Prostate gland (tissue), 2 donors: ENCODE results near the gene APOL3. TPM values are rescaled to one million over a fixed set of nuclear protein-coding genes. Genes with fewer than 3 reads are reported as not detected.
"Not testable (repeated sequence)": the region's sequence is repeated elsewhere in the genome, so short reads cannot be mapped to it uniquely, and the experiment has no call there.

Source experiments
- DNase-seq: peaks from one replicate; pipeline ENCODE4 v3.0.0-alpha.2; 2019; ENCODE audit warnings: low spot score
- H3K27ac ChIP-seq, 2 donors: fragments of 200-600 bp; sonication (generic); 2 replicates each; pipeline ENCODE4 v1.5.1; 2017 to 2019
- H3K27me3 ChIP-seq: fragments of 200-600 bp; sonication (generic); replicated peaks from 2 replicates; pipeline ENCODE4 v1.5.1; 2019; ENCODE audit not compliant: insufficient read depth
- H3K36me3 ChIP-seq, 2 donors: fragments of 200-600 bp; sonication (generic); 1 replicate in 1 of 2; 2 replicates in 1 of 2; pipeline versions ENCODE4 v1.5.1 to v1.8.1; 2017 to 2019
- H3K4me1 ChIP-seq: fragments of 200-600 bp; sonication (generic); replicated peaks from 2 replicates; pipeline ENCODE4 v1.5.1; 2019
- H3K4me3 ChIP-seq, 2 donors: fragments of 200-600 bp; sonication (generic); 2 replicates each; pipeline ENCODE4 v1.5.1; 2017 to 2019
- H3K9me3 ChIP-seq: fragments of 200-600 bp; sonication (generic); 2 replicates; pipeline ENCODE4 v1.5.1; 2017
- POLR2A ChIP-seq: fragments of 450-650 bp; IDR thresholded peaks from one replicate; pipeline ENCODE4 v1.6.1; 2016; ENCODE audit warnings: antibody characterized with exemption, mild to moderate bottlenecking
- POLR2AphosphoS5 ChIP-seq: sonication (generic); formaldehyde crosslinking; IDR thresholded peaks from one replicate; pipeline ENCODE4 v1.6.1; 2017; ENCODE audit warnings: antibody characterized with exemption
- WGBS: methylation state at CpG from one replicate; pipeline ENCODE4 v1.1.5; 2018; 5-methylcytosine and 5-hydroxymethylcytosine counted together
- intact Hi-C: fragments of 100-400 bp; cut with DNase I; formaldehyde crosslinking; loops from one replicate; pipeline ENCODE4 v1.14.2; 2022
- total RNA-seq, 2 donors: library from RNA; depleted of rRNA; stranded (reverse); fragments of >200 nt; gene quantifications; one replicate each; pipeline ENCODE4 v1.1.0, GENCODE V29; 2016
- TF ChIP-seq, protein P1 (sequence below), 4 experiments: fragments of 200-600 bp in 2 of 4; fragments of 450-650 bp in 2 of 4; sonication (generic) in 2 of 4; IDR thresholded peaks; 1 replicate in 3 of 4; 2 replicates in 1 of 4; pipeline ENCODE4 v1.5.1; 2016 to 2019; ENCODE audit warnings: antibody characterized with exemption in 4 of 4, mild to moderate bottlenecking in 2 of 4, moderate library complexity in 2 of 4

The APOL3 gene
- total RNA-seq, 2 donors from 2014 or later: 18.8 to 32.2 TPM

DNA sequence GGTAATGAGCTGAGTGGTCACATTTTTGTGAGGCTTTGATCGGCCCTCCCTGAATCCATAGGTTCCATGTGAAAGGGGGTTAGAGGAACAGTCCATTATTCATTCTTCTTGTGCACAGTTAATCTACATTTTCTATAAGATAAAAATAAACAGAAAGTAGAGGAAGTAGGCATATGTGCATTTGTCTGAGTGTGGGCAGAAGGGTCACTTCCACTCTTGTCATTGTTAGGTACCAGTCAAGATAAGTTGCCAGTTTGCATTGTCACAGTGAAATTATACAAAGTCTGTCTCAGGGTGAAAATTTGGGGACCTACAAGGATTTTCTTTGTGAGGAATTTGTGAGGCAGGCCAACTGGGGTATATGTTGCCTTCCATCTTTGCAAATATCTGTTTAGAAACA lies 45.7 kb upstream of the APOL3 start:
- 97% methylated on average over 1 of the region's 1 CpG for WGBS
- H3K4me3 ChIP-seq: no peak overlapping the region
- H3K27ac ChIP-seq: no peak overlapping the region
- no peaks in the 10 kb centered on the region for H3K9me3 ChIP-seq
- H3K4me1 ChIP-seq: peaks cover 8% of the 10 kb centered on the region
- TF ChIP-seq POLR2AphosphoS5: no peak
- TF ChIP-seq POLR2A: no peak
- TF ChIP-seq, protein P1, sequence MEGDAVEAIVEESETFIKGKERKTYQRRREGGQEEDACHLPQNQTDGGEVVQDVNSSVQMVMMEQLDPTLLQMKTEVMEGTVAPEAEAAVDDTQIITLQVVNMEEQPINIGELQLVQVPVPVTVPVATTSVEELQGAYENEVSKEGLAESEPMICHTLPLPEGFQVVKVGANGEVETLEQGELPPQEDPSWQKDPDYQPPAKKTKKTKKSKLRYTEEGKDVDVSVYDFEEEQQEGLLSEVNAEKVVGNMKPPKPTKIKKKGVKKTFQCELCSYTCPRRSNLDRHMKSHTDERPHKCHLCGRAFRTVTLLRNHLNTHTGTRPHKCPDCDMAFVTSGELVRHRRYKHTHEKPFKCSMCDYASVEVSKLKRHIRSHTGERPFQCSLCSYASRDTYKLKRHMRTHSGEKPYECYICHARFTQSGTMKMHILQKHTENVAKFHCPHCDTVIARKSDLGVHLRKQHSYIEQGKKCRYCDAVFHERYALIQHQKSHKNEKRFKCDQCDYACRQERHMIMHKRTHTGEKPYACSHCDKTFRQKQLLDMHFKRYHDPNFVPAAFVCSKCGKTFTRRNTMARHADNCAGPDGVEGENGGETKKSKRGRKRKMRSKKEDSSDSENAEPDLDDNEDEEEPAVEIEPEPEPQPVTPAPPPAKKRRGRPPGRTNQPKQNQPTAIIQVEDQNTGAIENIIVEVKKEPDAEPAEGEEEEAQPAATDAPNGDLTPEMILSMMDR (IDR thresholded peaks at IDR 0.05): no peak
- H3K36me3 ChIP-seq: no peaks in the 10 kb centered on the region
- DNase-seq: no peak
- intact Hi-C loops: no loop called here
- no peaks in the 10 kb centered on the region for H3K27me3 ChIP-seq

DNA sequence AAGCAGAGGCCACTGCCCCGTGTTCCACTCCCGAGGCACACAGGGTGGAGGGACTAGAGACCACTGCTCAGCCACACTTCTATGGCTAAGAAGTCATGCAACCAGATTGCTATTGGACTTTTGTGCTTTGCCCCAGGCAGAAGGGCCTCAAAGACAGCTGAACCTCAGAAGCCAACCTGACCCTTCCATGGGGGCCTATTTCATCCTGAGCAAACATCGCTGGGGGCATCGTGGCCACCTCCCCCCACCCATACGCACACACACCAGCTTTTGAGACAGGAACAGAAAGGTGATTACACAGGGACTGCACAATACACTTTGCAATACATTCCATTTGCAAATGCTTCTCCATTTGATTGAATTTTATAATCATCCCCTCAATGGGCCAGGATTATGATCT lies 45.0 kb upstream of the APOL3 start:
- intact Hi-C loops: not testable (repeated sequence)
- 81% methylated on average over 5 of the region's 5 CpGs for WGBS

DNA sequence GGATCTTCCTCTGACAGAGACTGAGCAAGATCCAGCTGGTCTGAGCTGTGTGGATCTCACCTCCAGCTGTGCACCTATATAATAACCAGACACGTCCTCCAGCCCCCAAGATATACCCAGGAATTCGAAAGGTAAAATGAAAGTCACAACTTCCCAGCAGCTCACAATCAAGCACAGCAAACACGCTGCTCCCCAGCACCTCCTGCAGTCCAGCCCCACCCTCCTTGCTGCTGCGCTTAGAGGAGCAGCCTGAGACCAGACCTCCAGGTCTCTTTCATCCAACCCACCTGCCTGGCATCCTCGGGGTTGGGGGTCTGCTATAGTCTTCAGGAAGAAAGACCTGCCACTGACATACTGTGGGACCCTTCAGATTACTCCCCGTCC lies 44.1 kb upstream of the APOL3 start:
- Histone ChIP-seq H3K27ac (peak overlapping the region; percentile 19 to 66), H3K36me3 (no peaks in the 10 kb centered on the region), H3K27me3 (no peaks in the 10 kb centered on the region), H3K9me3 (no peaks in the 10 kb centered on the region), H3K4me3 (no peak overlapping the region), H3K4me1 (peaks cover 8% of the 10 kb centered on the region)
- WGBS: 69% methylated on average over 6 of the region's 6 CpGs
- TF ChIP-seq POLR2A (no peak), POLR2AphosphoS5 (no peak)
- TF ChIP-seq, protein P1 (IDR thresholded peaks at IDR 0.05): no peak
- intact Hi-C loops: no loop called here
- DNase-seq: no peak

More for the DNA sequence above, 45.0 kb upstream of the APOL3 start:
- H3K27ac ChIP-seq, H3K4me3 ChIP-seq, H3K9me3 ChIP-seq, H3K27me3 ChIP-seq, H3K36me3 ChIP-seq, H3K4me1 ChIP-seq, DNase-seq: not testable (repeated sequence)

DNA sequence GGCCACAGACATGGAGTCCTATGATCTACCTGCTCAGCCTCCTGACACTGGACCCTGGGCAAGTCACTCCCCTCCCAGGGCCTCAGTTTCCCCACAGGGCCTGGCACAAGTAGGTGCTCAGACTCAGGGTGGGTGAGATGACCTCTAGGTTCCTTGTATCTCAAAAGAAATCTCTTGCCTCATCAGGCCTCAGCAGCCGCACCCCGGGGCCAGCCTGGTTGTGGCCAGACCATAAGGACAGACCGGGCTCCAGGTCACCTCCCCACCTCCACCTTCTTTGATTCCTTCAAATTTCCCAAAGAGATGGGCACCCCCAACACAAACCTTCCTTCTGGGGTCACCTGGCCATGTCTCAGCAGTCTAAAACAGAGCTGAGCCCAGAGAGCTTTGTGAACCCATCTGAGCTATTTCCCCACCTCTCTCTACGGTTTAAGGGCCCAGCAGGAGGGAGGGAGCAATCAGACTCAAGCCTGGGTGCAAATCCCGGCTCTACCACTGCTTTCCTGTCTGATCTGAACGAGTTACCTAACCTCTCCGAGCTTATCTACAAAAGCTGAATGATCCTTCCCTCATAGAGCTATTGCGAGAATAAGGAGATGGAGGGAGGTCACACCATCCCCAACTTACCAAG lies 43.6 kb upstream of the APOL3 start:
- peak overlapping the region; percentile 19 to 66 for H3K27ac ChIP-seq
- intact Hi-C loops: no loop called here
- peak overlapping the region in 1 of 2 donors; percentile 5 for H3K4me3 ChIP-seq
- H3K27me3 ChIP-seq: no peaks in the 10 kb centered on the region
- H3K4me1 ChIP-seq: peaks cover 8% of the 10 kb centered on the region
- 84% methylated on average over 8 of the region's 8 CpGs for WGBS
- DNase-seq: no peak
- no peaks in the 10 kb centered on the region for H3K36me3 ChIP-seq
- H3K9me3 ChIP-seq: no peaks in the 10 kb centered on the region
- TF ChIP-seq, protein P1 (IDR thresholded peaks at IDR 0.05): no peak
- TF ChIP-seq POLR2AphosphoS5 (no peak), POLR2A (no peak)

DNA sequence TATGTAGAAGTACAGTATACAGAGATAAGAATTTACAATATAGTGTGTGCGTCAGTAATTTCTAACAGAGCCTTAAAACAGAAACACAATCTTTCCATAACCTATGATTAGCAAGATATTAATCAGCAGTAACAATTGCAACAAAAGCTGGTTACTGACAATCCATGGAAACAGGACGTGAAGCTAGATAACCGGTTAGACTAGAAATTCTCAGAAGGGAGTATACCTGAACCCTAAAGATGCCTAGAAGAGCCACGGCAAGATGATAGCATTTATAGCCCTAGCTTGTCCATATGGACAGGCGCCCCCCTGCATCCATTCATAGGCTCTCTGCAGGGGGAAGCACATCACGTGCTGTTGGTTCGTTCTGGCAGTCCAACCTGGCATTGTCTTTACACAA lies 42.9 kb upstream of the APOL3 start:
- intact Hi-C loops: not testable (repeated sequence)

DNA sequence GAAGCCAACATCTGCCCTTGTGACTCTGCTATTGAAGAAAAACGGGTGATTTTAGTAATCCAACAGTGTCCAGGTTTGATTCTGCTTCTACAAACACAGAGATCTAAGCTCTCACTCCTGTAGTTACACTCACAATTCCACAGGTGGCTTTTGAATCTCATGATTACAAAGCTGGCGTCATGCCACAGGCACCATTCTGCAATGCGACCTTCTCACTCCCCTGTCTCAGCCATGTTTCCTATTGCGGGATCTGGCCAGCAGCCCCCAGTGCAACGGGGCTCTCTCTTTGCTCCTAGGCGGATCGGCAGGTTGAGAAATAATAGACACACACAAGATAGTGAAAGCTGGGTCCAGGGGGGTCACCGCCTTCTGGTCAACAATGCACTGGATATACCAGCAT lies 42.4 kb upstream of the APOL3 start:
- DNase-seq: peak; percentile 59
- TF ChIP-seq, protein P1 (IDR thresholded peaks at IDR 0.05): peak in 1 of 4 experiments; percentile 23
- H3K27me3 ChIP-seq, H3K4me1 ChIP-seq, intact Hi-C loops, H3K9me3 ChIP-seq, H3K36me3 ChIP-seq: not testable (repeated sequence)
- WGBS: 26% methylated on average over 8 of the region's 8 CpGs
- H3K4me3 ChIP-seq: peak overlapping the region; percentile 0 to 2
- peak overlapping the region; percentile 62 to 68 for H3K27ac ChIP-seq

More for the DNA sequence above, 42.9 kb upstream of the APOL3 start:
- H3K36me3 ChIP-seq, H3K27me3 ChIP-seq, H3K9me3 ChIP-seq, H3K4me1 ChIP-seq, DNase-seq: not testable (repeated sequence)
- 48% methylated on average over 7 of the region's 7 CpGs for WGBS
- H3K27ac ChIP-seq: peak overlapping the region; percentile 62 to 68
- peak; percentile 77 for TF ChIP-seq POLR2AphosphoS5
- H3K4me3 ChIP-seq: peak overlapping the region in 1 of 2 donors; percentile 2
